Psoas muscle (tissue), 8 donors: ENCODE measurements around the gene UBAP2L. TPM values are rescaled to one million over a fixed set of nuclear protein-coding genes. Genes with fewer than 3 reads are reported as not detected.
A peak's percentile ranks its signal among the peaks of the same experiment; 100 is the strongest.

ENCODE experiments used
- ATAC-seq, 4 donors: fragments of 200-7000 bp; cut with Tn5 transposase; one replicate each; pipeline ENCODE4 v1.9.1; 2020; ENCODE audit warnings: moderate library complexity in 3 of 4, mild to moderate bottlenecking in 2 of 4
- DNase-seq, 2 donors: peaks; one replicate each; pipeline ENCODE4 v3.0.0-alpha.2; 2020
- H3K27ac ChIP-seq: fragments of 200-600 bp; one replicate; pipeline ENCODE4 v1.8.0; 2022
- H3K27me3 ChIP-seq, 3 donors: fragments of 200-600 bp in 1 of 3; one replicate each; pipeline versions ENCODE4 v1.6.1 to v1.8.0; 2013 to 2022; ENCODE audit warnings: low read length in 2 of 3, mild to moderate bottlenecking in 2 of 3, moderate library complexity in 1 of 3; ENCODE audit not compliant: insufficient read depth in 3 of 3
- H3K36me3 ChIP-seq, 2 donors: fragments of 200-600 bp in 1 of 2; one replicate each; pipeline versions ENCODE4 v1.6.1 to v1.8.0; 2013 to 2022; ENCODE audit warnings: low read depth in 1 of 2, mild to moderate bottlenecking in 1 of 2, moderate library complexity in 1 of 2; ENCODE audit not compliant: insufficient read depth in 1 of 2
- H3K4me1 ChIP-seq: fragments of 200-600 bp; one replicate; pipeline ENCODE4 v1.8.0; 2022
- H3K4me3 ChIP-seq: fragments of 200-600 bp; one replicate; pipeline ENCODE4 v1.8.0; 2022; ENCODE audit warnings: mild to moderate bottlenecking
- H3K9me3 ChIP-seq: fragments of 200-600 bp; one replicate; pipeline ENCODE4 v1.8.0; 2022
- WGBS, 3 donors: extraction: QIAGEN DNeasy Blood & Tissue Kit; methylation state at CpG; one replicate each; pipeline versions ENCODE4 v1.1.6 to v1.1.7; 2013; 5-methylcytosine and 5-hydroxymethylcytosine counted together
- intact Hi-C, 2 donors: fragments of 100-400 bp; cut with DNase I; formaldehyde crosslinking; loops; one replicate each; pipeline versions ENCODE4 v1.11.0 to v1.14.2; 2022
- polyA plus RNA-seq, 3 donors: library from polyadenylated mRNA; stranded (reverse); fragments of 200-250 nt; gene quantifications; one replicate each; pipeline ENCODE4 v1.2.3, GENCODE V29; 2013
- total RNA-seq, 4 donors: library from RNA; stranded (reverse); fragmentation: NEBNext Ultra II Directional in 2 of 4; extraction: Animal tissue kit (Norgen Biotek cat#: 25700) in 2 of 4; gene quantifications; one replicate each; pipeline versions ENCODE4 v1.2.1 to v1.2.4, GENCODE V29; 2021 to 2023
- TF ChIP-seq, protein P1 (sequence below): fragments of 200-600 bp; IDR thresholded peaks from one replicate; pipeline ENCODE4 v1.8.0; 2022; ENCODE audit warnings: antibody characterized with exemption
- donor health status: healthy with polysubstance abuse.
- donor health status: DM: no; HTN: no; CAD: no; lungs with moderate emphysema.
- donor health status: Bipolar disorder and iron deficiency.
- donor health status: healthy.
- donor health status: DM: yes; HTN: yes; CAD: no.
- donor health status: DM: no; HTN: no; CAD: no.
- donor health status: DM: no; HTN: no; CAD: no.
- donor health status: DM: yes; HTN: yes; CAD: no.

The UBAP2L gene
- total and polyA plus RNA-seq, 7 donors, result 45.8 to 121 (median 84.6) TPM

DNA sequence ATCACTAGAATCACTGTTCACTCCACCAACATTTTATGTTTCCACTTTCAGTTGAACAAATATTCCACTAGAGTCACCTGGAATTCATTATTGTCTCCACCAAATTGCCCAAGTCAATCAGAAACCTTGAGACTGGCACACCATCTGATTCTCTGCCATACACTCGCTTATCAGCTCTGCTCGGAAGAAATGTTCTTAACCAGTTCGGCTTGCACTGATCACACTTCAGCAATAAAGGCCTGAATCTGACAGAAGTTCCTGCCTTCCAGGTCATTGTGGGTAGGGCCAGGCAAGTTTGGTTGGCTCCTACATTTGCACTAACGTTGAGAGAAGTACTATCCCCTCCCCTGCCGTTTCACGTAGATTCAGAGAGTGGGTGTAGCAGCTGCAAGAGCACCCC, 38.8 kb upstream of the UBAP2L start:
- no peak for ATAC-seq

DNA sequence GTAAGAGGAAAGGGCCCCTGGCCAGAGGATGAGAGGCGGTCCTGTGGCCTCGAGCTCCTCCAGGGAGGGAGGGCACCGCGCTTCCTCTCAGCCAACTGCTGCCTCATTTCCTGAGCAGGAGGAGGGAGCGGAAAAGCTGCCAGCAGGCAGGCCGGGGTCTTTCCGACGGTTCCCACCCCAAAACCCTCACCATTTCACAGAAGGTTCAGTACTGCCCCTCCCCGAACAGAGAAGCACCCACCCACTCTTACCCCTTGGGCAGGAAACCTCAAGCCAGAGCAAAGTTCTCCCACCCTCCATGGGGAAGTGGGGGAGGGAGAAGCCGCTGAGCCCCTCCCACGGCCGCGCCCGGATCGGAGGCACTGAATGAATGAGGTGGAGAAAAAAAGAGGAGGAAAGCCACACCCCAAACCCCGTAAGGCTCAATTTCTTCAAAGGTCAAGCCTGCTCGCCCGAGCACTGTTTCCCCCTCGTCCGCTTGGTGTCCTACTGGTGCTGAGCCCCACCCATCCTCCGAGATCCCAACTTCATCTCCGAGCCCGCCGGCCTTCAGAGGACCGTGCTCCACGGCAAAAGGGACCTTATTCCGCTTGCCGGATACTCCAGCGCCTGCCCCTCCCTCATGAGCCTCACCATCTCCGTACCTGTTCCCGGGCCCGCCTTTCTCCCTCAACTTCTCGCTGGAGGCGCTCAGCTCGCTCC, 38.3 kb upstream of the UBAP2L start:
- Histone ChIP-seq H3K4me3 (peak overlapping the region; percentile 76), H3K27ac (peak overlapping the region; percentile 89), H3K36me3 (peaks cover 11 to 37% of the 10 kb centered on the region in 2 donors), H3K4me1 (peaks cover 53% of the 10 kb centered on the region), H3K27me3 (no peaks in the 10 kb centered on the region), H3K9me3 (no peaks in the 10 kb centered on the region)
- intact Hi-C loops, result no loop called here
- TF ChIP-seq, protein P1, sequence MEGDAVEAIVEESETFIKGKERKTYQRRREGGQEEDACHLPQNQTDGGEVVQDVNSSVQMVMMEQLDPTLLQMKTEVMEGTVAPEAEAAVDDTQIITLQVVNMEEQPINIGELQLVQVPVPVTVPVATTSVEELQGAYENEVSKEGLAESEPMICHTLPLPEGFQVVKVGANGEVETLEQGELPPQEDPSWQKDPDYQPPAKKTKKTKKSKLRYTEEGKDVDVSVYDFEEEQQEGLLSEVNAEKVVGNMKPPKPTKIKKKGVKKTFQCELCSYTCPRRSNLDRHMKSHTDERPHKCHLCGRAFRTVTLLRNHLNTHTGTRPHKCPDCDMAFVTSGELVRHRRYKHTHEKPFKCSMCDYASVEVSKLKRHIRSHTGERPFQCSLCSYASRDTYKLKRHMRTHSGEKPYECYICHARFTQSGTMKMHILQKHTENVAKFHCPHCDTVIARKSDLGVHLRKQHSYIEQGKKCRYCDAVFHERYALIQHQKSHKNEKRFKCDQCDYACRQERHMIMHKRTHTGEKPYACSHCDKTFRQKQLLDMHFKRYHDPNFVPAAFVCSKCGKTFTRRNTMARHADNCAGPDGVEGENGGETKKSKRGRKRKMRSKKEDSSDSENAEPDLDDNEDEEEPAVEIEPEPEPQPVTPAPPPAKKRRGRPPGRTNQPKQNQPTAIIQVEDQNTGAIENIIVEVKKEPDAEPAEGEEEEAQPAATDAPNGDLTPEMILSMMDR, result peak; percentile 3
- ATAC-seq (peak; percentile 36 to 45 (median 41)), DNase-seq (peak; percentile 74 to 81)
- 1% methylated on average over 33 to 35 of the region's 35 CpGs for WGBS, 3 donors

More for the DNA sequence above, 38.8 kb upstream of the UBAP2L start:
- H3K4me1 ChIP-seq, result peaks cover 59% of the 10 kb centered on the region
- peak overlapping the region; percentile 89 for H3K27ac ChIP-seq
- TF ChIP-seq, protein P1, result no peak
- DNase-seq, result no peak
- intact Hi-C loops, result no loop called here
- no peaks in the 10 kb centered on the region for H3K9me3 ChIP-seq
- H3K36me3 ChIP-seq, result peaks cover 12 to 37% of the 10 kb centered on the region in 2 donors
- 0 to 2% (median 2%) methylated on average over 6 of the region's 6 CpGs for WGBS, 3 donors
- H3K4me3 ChIP-seq, result peak overlapping the region; percentile 76
- H3K27me3 ChIP-seq, result no peaks in the 10 kb centered on the region

DNA sequence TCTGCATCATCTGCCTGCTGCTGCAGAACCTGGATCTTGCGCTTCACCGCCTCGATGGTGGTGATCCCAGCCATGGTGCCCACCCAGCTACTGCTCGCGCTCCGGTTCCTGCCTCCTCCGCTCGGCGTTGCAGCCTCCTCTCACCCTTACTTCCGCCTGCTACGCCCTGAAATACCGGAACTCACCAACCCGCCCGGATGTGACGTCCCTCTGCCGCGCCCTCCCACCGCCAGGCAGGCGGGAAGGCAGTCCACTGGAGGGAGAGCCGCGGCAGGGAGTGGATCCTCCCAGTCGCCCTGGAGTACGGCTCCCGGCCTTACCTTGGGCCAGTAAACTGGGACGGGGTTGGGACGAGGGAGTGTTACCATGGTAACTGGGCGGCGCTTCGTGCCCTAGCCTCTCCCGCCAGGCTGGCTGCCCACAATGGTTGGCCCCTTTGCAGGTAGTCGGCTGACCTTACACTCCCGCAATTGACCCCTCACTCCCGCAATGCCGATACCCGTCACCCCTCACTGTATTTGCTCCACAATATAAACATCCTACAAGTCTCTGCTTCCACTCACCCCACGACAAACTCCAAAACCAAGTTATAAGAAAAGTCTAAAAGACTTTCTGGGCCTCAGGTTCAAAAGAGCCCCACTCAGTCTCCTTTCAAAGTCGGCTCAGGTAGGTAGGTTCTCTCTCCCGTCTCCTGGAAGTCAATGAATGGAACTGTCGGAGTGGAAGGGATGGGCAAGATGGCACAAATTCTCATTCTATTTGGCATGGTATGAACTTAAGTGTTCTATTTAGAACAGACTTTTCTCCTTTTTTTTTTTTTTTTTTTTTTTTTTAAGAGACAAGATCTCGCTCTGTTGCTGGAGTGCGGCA, 37.5 kb upstream of the UBAP2L start:
- H3K36me3 ChIP-seq, result peaks cover 11 to 29% of the 10 kb centered on the region in 2 donors
- peaks cover 45% of the 10 kb centered on the region for H3K4me1 ChIP-seq
- H3K4me3 ChIP-seq, result peak overlapping the region; percentile 76
- H3K9me3 ChIP-seq, result no peaks in the 10 kb centered on the region
- peak overlapping the region; percentile 89 for H3K27ac ChIP-seq
- H3K27me3 ChIP-seq, result no peaks in the 10 kb centered on the region
- TF ChIP-seq, protein P1, result no peak
- WGBS, 3 donors, result 3 to 5% (median 5%) methylated on average over 39 to 41 of the region's 41 CpGs
- DNase-seq (peak; percentile 95 to 97), ATAC-seq (peak; percentile 61 to 88 (median 83))
- intact Hi-C loops, result no loop called here

DNA sequence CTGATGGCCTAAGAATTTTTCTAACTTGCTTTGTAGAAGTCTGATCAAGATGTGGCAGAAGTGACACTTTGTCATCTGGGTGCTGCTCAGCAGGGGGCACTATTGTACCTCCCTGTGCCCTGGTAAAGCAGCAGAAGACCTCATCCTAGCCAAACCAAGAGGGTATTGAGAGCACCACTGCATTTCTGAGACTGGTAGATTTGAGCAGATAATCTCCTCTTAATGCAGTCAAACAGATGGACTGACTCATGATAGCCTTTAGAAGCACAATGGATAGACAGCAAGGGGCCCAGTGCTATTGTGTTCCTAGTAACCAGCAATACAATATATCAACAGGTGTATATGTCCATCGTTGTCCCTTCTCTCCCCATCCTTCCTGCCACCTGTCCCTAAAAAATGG, 34.6 kb upstream of the UBAP2L start:
- peaks cover 2 to 7% of the 10 kb centered on the region in 2 donors for H3K36me3 ChIP-seq
- H3K4me1 ChIP-seq, result peaks cover 18% of the 10 kb centered on the region
- TF ChIP-seq, protein P1, result peak; percentile 55
- H3K27ac ChIP-seq, result peak overlapping the region; percentile 89
- intact Hi-C loops, result no loop called here
- 10 to 32% (median 13%) methylated on average over 1 of the region's 1 CpG for WGBS, 3 donors
- peak overlapping the region; percentile 27 for H3K4me3 ChIP-seq
- DNase-seq, result peak; percentile 49 to 69
- H3K9me3 ChIP-seq, result no peaks in the 10 kb centered on the region
- peak in 3 of 4 donors; percentile 6 to 23 (median 6) for ATAC-seq
- no peaks in the 10 kb centered on the region for H3K27me3 ChIP-seq
